IMR-90 (cell line): Measurements from ENCODE around the gene SAT1. TPM values are rescaled to one million over a fixed set of nuclear protein-coding genes. Genes with fewer than 3 reads are reported as not detected.

ENCODE experiments used
- ATAC-seq: fragments of 200-7000 bp; cut with Tn5 transposase; 2 replicates; pipeline ENCODE4 v1.9.1; 2020; ENCODE audit warnings: low read depth, mild to moderate bottlenecking, moderate library complexity
- BruUV-seq: library from RNA; stranded (reverse); fragments of 400-500 nt; replicated peaks from 2 replicates; lab custom pipeline; 2021; lab: Mats Ljungman, UMichigan
- CTCF ChIA-PET: fragments of 300-600 bp; formaldehyde crosslinking; extraction: SDS; loops from one replicate; lab custom pipeline; 2021; ENCODE audit warnings: antibody characterized with exemption; lab: Yijun Ruan, JAX
- POLR2A ChIA-PET: fragments of 300-600 bp; sonication (Branson Sonifier 250); formaldehyde crosslinking; loops from one replicate; lab custom pipeline; 2022; ENCODE audit warnings: antibody characterized with exemption; ENCODE audit not compliant: unreplicated experiment; lab: Charles Lee
- DNase-seq: peaks from one replicate; pipeline ENCODE4 v3.0.0; 2013
- H2AFZ ChIP-seq: replicated peaks from 2 replicates; pipeline ENCODE3; 2013; ENCODE audit warnings: low read length, mild to moderate bottlenecking; ENCODE audit not compliant: poor library complexity
- H2AK5ac ChIP-seq: 2 replicates; pipeline ENCODE4 v1.6.1; 2013; ENCODE audit warnings: low read depth, low read length, inconsistent platforms
- H2AK9ac ChIP-seq: replicated peaks from 2 replicates; pipeline ENCODE3; 2013; ENCODE audit warnings: mild to moderate bottlenecking, low read depth, low read length, moderate library complexity; ENCODE audit not compliant: poor library complexity
- H2BK120ac ChIP-seq: 2 replicates; pipeline ENCODE4 v1.6.1; 2013; ENCODE audit warnings: low read depth, low read length, inconsistent platforms
- H2BK15ac ChIP-seq: 3 replicates; pipeline ENCODE4 v1.6.1; 2013; ENCODE audit warnings: low read depth, low read length, inconsistent platforms
- H2BK20ac ChIP-seq: 2 replicates; pipeline ENCODE4 v1.6.1; 2013; ENCODE audit warnings: low read depth, mild to moderate bottlenecking, inconsistent platforms, low read length, moderate library complexity
- H2BK5ac ChIP-seq: 2 replicates; pipeline ENCODE4 v1.6.1; 2013; ENCODE audit warnings: mild to moderate bottlenecking, low read depth, low read length, inconsistent platforms; ENCODE audit not compliant: poor library complexity, severe bottlenecking
- H3K14ac ChIP-seq: replicated peaks from 2 replicates; pipeline ENCODE4 v1.6.1; 2013; ENCODE audit warnings: low read depth, low read length, inconsistent platforms
- H3K18ac ChIP-seq: 2 replicates; pipeline ENCODE4 v1.6.1; 2013; ENCODE audit warnings: low read depth, low read length, control low read depth
- H3K23ac ChIP-seq: 2 replicates; pipeline ENCODE4 v1.6.1; 2013; ENCODE audit warnings: low read depth, low read length, inconsistent platforms
- H3K27ac ChIP-seq: 2 replicates; pipeline ENCODE4 v1.5.1; 2013; ENCODE audit warnings: mild to moderate bottlenecking, control low read depth, low read length; ENCODE audit not compliant: insufficient read depth
- H3K27me3 ChIP-seq: 2 replicates; pipeline ENCODE4 v1.6.1; 2013; ENCODE audit warnings: low read length; ENCODE audit not compliant: control insufficient read depth, insufficient read depth
- H3K36me3 ChIP-seq: 2 replicates; pipeline ENCODE4 v1.6.1; 2013; ENCODE audit warnings: low read length, mixed read lengths; ENCODE audit not compliant: control insufficient read depth, insufficient read depth
- H3K4ac ChIP-seq: 2 replicates; pipeline ENCODE4 v1.6.1; 2013; ENCODE audit warnings: low read depth, low read length, inconsistent platforms
- H3K4me1 ChIP-seq: 2 replicates; pipeline ENCODE4 v1.6.1; 2013; ENCODE audit warnings: low read length, mixed read lengths; ENCODE audit not compliant: control insufficient read depth, insufficient read depth
- H3K4me2 ChIP-seq: 2 replicates; pipeline ENCODE4 v1.6.1; 2013; ENCODE audit warnings: low read depth, mild to moderate bottlenecking, control low read depth, low read length, moderate library complexity
- H3K4me3 ChIP-seq: 2 replicates; pipeline ENCODE4 v1.5.1; 2013; ENCODE audit warnings: low read depth, mild to moderate bottlenecking, control low read depth, low read length, moderate library complexity; ENCODE audit not compliant: insufficient read depth
- H3K56ac ChIP-seq: 2 replicates; pipeline ENCODE4 v1.6.1; 2013; ENCODE audit warnings: low read length, inconsistent platforms; ENCODE audit not compliant: insufficient read depth; ENCODE audit errors: extremely low read depth
- H3K79me1 ChIP-seq, 2 experiments: 2 replicates each; pipeline ENCODE4 v1.6.1; 2013; ENCODE audit warnings: low read length in 2 of 2, inconsistent platforms in 1 of 2, low read depth in 1 of 2
- H3K9ac ChIP-seq: 2 replicates; pipeline ENCODE4 v1.6.1; 2013; ENCODE audit warnings: low read depth, low read length, control low read depth
- H3K9me1 ChIP-seq: 2 replicates; pipeline ENCODE4 v1.6.1; 2013; ENCODE audit warnings: low read length, inconsistent platforms; ENCODE audit not compliant: insufficient read depth
- H3K9me3 ChIP-seq: 2 replicates; pipeline ENCODE4 v1.6.1; 2013; ENCODE audit warnings: low read length; ENCODE audit not compliant: control insufficient read depth, insufficient read depth
- H4K20me1 ChIP-seq: 2 replicates; pipeline ENCODE4 v1.6.1; 2013; ENCODE audit warnings: low read length, inconsistent platforms; ENCODE audit not compliant: insufficient read depth
- H4K5ac ChIP-seq: 2 replicates; pipeline ENCODE4 v1.6.1; 2013; ENCODE audit warnings: mild to moderate bottlenecking, low read depth, low read length, control low read depth
- H4K8ac ChIP-seq, 2 experiments: 2 replicates each; pipeline ENCODE4 v1.6.1; 2013; ENCODE audit warnings: low read depth in 2 of 2, low read length in 2 of 2, control low read depth in 1 of 2, inconsistent platforms in 1 of 2
- H4K91ac ChIP-seq: 2 replicates; pipeline ENCODE4 v1.6.1; 2013; ENCODE audit warnings: low read depth, low read length, inconsistent platforms; ENCODE audit not compliant: insufficient read depth
- BHLHE40 ChIP-seq: fragments of 150-350 bp; IDR thresholded peaks from 2 replicates; pipeline ENCODE4 v1.6.1; 2016; ENCODE audit warnings: mild to moderate bottlenecking, low read depth, low read length
- CEBPB ChIP-seq: IDR thresholded peaks from 2 replicates; pipeline ENCODE4 v1.6.1; 2012; ENCODE audit warnings: low read depth, low read length, improper control_type of control experiment
- CHD1 ChIP-seq: IDR thresholded peaks from 2 replicates; pipeline ENCODE4 v1.6.1; 2012; ENCODE audit warnings: low read depth, low read length, improper control_type of control experiment
- CTCF ChIP-seq: conservative IDR thresholded peaks from 2 replicates; pipeline ENCODE4 v1.5.1; 2012; ENCODE audit warnings: mild to moderate bottlenecking, low read depth, low read length, improper control_type of control experiment
- ELK1 ChIP-seq: fragments of 150-350 bp; IDR thresholded peaks from 2 replicates; pipeline ENCODE4 v1.6.1; 2016; ENCODE audit warnings: low read depth, mild to moderate bottlenecking, low read length, moderate library complexity, borderline replicate concordance
- FOS ChIP-seq: fragments of 150-350 bp; IDR thresholded peaks from 2 replicates; pipeline ENCODE4 v1.6.1; 2016; ENCODE audit warnings: low read depth, low read length
- MAFK ChIP-seq: IDR thresholded peaks from 2 replicates; pipeline ENCODE4 v1.6.1; 2012; ENCODE audit warnings: low read depth, low read length, improper control_type of control experiment
- MAZ ChIP-seq: IDR thresholded peaks from 2 replicates; pipeline ENCODE4 v1.6.1; 2012; ENCODE audit warnings: low read depth, mild to moderate bottlenecking, low read length, improper control_type of control experiment, moderate library complexity, borderline replicate concordance
- MXI1 ChIP-seq: IDR thresholded peaks from 2 replicates; pipeline ENCODE4 v1.6.1; 2012; ENCODE audit warnings: low read depth, mild to moderate bottlenecking, low read length, moderate library complexity, borderline replicate concordance
- NFE2L2 ChIP-seq: fragments of 150-350 bp; IDR thresholded peaks from 2 replicates; pipeline ENCODE4 v1.6.1; 2016; ENCODE audit warnings: low read depth, mild to moderate bottlenecking, low read length
- POLR2A ChIP-seq: IDR thresholded peaks from 2 replicates; pipeline ENCODE4 v1.6.1; 2012; ENCODE audit warnings: mild to moderate bottlenecking, low read depth, low read length
- RAD21 ChIP-seq: IDR thresholded peaks from 2 replicates; pipeline ENCODE4 v1.6.1; 2012; ENCODE audit warnings: low read length, improper control_type of control experiment
- RCOR1 ChIP-seq: IDR thresholded peaks from 2 replicates; pipeline ENCODE4 v1.6.1; 2012; ENCODE audit warnings: mild to moderate bottlenecking, low read length, improper control_type of control experiment; ENCODE audit not compliant: insufficient replicate concordance
- RFX5 ChIP-seq: IDR thresholded peaks from 2 replicates; pipeline ENCODE4 v1.8.0; 2012; ENCODE audit warnings: low read depth, mild to moderate bottlenecking, low read length, moderate library complexity
- SMC3 ChIP-seq: fragments of 150-350 bp; IDR thresholded peaks from 2 replicates; pipeline ENCODE4 v1.6.1; 2016; ENCODE audit warnings: low read depth, mild to moderate bottlenecking, antibody characterized with exemption, low read length, moderate library complexity
- USF2 ChIP-seq: fragments of 150-350 bp; IDR thresholded peaks from 2 replicates; pipeline ENCODE4 v1.6.1; 2017; ENCODE audit warnings: mild to moderate bottlenecking, antibody characterized with exemption, low read length, low read depth
- WGBS, 2 experiments: methylation state at CpG; one replicate each; pipeline versions ENCODE4 v1.1.5 to v1.1.7; 2013; ENCODE audit warnings: missing lambda C conversion rate in 2 of 2; ENCODE audit not compliant: insufficient read length in 1 of 2; ENCODE audit errors: extremely low coverage in 2 of 2; 5-methylcytosine and 5-hydroxymethylcytosine counted together
- dilution Hi-C: fragments of 300-500 bp; cut with HindIII; formaldehyde crosslinking; loops from one replicate; pipeline ENCODE4 v1.14.3; 2018; ENCODE audit warnings: low sequenced_read_pairs; ENCODE audit not compliant: unreplicated experiment
- in situ Hi-C: fragments of 300-500 bp; cut with MboI; formaldehyde crosslinking; loops from 3 replicates; pipeline ENCODE4 v1.14.3; 2019; ENCODE audit warnings: low sequenced_read_pairs, inconsistent platforms, mixed read lengths
- intact Hi-C: fragments of 100-400 bp; cut with micrococcal nuclease; formaldehyde crosslinking; loops from 2 replicates; pipeline ENCODE4 v1.10.0; 2022
- polyA plus RNA-seq, 3 experiments: library from polyadenylated mRNA; depleted of rRNA; stranded (reverse); fragments of >200 nt; gene quantifications; 2 replicates each; pipeline ENCODE4 v1.2.3, GENCODE V29; 2012; ENCODE audit warnings: low replicate concordance in 1 of 3
- total RNA-seq: library from RNA; depleted of rRNA; stranded (reverse); fragments of >200 nt; gene quantifications from 2 replicates; pipeline ENCODE4 v1.2.3, GENCODE V29; 2012

The SAT1 gene
- total and polyA plus RNA-seq, 2 of the 4 experiments (the other 2 are of a cell fraction), result 55.9 to 92.8 TPM

- no peak overlapping the region for H3K4ac ChIP-seq
- BruUV-seq, result no TSS peak
- no peak overlapping the region for H4K5ac ChIP-seq
- H4K8ac ChIP-seq, result no peak overlapping the region
- no peak overlapping the region for H2AK5ac ChIP-seq
- H2AFZ ChIP-seq, result peak overlapping the region; percentile 14
- intact Hi-C loops (no loop called here), in situ Hi-C loops (loop anchor here (10.0 kb wide), 1 partner anchor 156 kb away; the partner anchor contains the start of genes APOO and CXorf58), dilution Hi-C loops (no loop called here)
- H3K36me3 ChIP-seq, result no peaks in the 10 kb centered on the region
- no peak overlapping the region for H2BK15ac ChIP-seq
- TF ChIP-seq MXI1 (no peak), FOS (no peak), BHLHE40 (no peak), CHD1 (no peak), ELK1 (no peak), CTCF (no peak), RCOR1 (no peak), CEBPB (no peak), MAZ (no peak), RAD21 (no peak), USF2 (no peak), MAFK (no peak), NFE2L2 (no peak), SMC3 (no peak), RFX5 (no peak), POLR2A (no peak)
- WGBS, 2 experiments, result no CpG with 5 or more reads among the region's 4 CpGs
- H3K23ac ChIP-seq, result no peak overlapping the region
- H3K18ac ChIP-seq, result no peak overlapping the region
- no peak overlapping the region for H4K91ac ChIP-seq
- no peak overlapping the region for H2AK9ac ChIP-seq
- H2BK120ac ChIP-seq, result no peak overlapping the region
- no peak overlapping the region for H3K4me2 ChIP-seq
- DNase-seq (no peak), ATAC-seq (no peak)
- no peak overlapping the region for H2BK5ac ChIP-seq
- no peaks in the 10 kb centered on the region for H3K9me1 ChIP-seq
- H3K4me1 ChIP-seq, result no peaks in the 10 kb centered on the region
- POLR2A ChIA-PET, result no interaction called here
- no peak overlapping the region for H3K9ac ChIP-seq
- no peak overlapping the region for H3K56ac ChIP-seq
- H3K27me3 ChIP-seq, result no peaks in the 10 kb centered on the region
- H3K27ac ChIP-seq, result no peak overlapping the region
- H3K9me3 ChIP-seq, result no peaks in the 10 kb centered on the region
- CTCF ChIA-PET, result no interaction called here
- no peaks in the 10 kb centered on the region for H4K20me1 ChIP-seq
- H3K79me1 ChIP-seq, result no peaks in the 10 kb centered on the region
- H3K14ac ChIP-seq, result no peak overlapping the region
- H2BK20ac ChIP-seq, result no peak overlapping the region
- H3K4me3 ChIP-seq, result no peak overlapping the region
Observed at GRCh38 chrX:23749129-23749528, 33.8 kb upstream of the SAT1 start.
